Measurements from ENCODE around the gene ZFYVE27. TPM values are rescaled to one million over a fixed set of nuclear protein-coding genes. Genes with fewer than 3 reads are reported as not detected.

The ZFYVE27 gene
- total RNA-seq, 1 donor from 2014 or later = 32.9 TPM

DNA sequence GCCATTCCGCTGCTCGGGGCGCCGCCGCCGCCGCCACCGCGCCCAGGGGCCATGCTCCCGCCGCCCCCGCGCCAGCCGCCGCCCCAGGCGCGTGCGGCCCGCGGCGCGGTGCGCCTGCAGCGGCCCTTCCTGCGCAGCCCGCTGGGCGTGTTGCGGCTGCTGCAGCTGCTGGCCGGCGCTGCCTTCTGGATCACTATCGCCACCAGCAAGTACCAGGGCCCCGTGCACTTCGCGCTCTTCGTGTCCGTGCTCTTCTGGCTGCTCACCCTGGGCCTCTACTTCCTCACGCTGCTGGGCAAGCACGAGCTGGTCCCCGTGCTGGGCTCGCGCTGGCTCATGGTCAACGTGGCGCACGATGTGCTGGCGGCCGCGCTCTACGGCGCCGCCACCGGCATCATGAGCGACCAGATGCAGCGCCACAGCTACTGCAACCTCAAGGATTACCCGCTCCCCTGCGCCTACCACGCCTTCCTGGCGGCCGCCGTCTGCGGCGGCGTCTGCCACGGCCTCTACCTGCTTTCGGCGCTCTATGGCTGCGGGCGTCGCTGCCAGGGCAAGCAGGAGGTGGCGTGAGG is 23.0 kb upstream of the ZFYVE27 start:
- ATAC-seq (peak; percentile 39), DNase-seq (ENCODE audit: low spot score) (peak; percentile 82)
- intact Hi-C loops (cut with DNase I) = no loop called here

DNA sequence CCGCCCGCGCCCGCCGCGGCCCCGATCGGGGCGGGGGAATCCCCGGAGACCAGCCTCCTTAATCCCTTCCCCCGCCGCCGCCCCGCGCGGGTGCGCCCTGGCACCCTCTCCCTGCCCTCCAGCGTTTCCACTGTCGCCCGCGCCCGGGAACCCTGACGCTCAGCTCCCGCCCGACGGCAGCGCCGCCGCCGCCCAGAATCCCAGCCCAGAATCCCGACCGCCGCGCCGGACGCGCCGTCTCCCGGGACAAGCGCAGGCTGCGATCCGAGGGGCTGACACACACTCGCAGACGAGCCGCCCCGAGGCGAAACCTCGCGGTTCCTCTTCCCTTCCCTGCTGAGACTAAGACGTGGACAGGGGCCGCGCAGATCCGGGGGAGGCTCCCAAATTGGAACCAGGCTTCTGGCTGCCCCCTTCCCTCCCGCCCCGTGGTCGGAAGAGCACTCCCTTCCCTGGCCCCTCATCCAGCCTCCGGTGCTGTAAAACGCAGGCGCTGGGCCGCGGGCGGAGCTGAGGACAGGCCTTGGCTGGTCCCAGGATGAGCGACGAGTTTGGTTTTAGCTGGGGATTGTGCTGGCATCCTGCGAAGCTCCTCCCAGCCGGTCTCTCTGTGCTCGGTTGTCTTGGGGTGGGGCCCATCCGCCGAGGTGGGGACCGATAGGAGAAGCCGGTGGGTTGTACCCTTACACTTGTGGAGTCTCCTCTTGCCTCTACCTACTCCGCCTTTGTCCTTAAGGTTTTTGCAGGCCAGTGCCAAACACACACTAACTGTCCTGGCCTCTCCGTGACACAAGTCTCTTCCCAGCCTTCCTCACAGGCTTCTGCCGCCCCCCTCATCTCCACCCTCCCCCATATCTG is 22.3 kb upstream of the ZFYVE27 start:
- intact Hi-C loops (cut with DNase I) = no loop called here
- DNase-seq (ENCODE audit: low spot score) = peak; percentile 88
- ATAC-seq = peak; percentile 79

DNA sequence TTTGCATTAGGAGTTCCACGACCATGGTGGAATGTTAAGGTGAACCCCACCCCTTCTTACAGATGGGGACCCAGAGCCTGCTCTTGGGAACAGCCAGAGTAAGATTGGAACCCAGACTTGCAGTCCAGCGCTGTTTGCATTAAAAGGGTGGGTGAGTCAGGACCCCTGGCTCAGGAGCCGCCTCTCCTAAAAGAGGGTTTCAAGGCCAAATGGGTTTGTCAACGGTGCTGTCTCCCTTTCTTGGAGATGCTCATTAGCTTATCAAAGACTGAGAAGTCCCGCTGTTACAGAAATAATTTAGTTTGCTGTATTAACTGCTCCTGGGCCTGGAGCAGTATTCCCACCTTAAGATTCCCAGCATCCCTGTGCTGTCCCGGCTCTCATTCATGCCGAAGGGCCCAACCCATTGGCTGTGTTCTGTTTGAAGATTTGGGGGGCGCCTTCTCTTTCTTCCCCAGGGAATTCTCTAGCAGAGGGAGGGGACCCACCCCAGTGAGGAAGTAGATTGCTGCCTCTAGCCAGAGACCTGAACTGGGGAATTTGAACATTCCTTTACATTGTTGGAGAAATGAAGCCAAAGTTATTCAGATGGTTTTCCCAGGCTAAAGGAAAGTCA is 21.6 kb upstream of the ZFYVE27 start:
- no peak for ATAC-seq
- DNase-seq (ENCODE audit: low spot score) = no peak
- intact Hi-C loops (cut with DNase I) = no loop called here

DNA sequence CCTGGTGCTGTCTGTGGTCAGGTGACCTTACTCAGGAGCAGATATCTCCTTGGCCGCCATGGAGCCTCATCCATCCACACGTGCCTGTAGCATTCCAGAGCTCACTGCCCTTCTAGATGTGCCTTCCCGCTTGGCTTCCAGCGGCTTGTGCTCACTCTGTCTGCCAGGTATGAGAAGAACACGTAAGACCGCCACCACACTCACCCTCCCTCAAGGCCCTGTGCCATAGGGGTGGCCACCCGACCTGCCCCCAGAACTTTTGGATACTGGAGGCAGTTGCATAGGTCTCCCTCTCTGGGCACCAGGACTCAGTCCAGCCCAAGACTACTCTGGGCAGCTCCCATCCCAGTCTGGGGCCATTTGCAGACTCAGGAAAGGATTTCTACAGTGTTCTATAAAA is 19.3 kb upstream of the ZFYVE27 start:
- ATAC-seq (no peak), DNase-seq (ENCODE audit: low spot score) (peak; percentile 54)
- intact Hi-C loops (cut with DNase I) = no loop called here

DNA sequence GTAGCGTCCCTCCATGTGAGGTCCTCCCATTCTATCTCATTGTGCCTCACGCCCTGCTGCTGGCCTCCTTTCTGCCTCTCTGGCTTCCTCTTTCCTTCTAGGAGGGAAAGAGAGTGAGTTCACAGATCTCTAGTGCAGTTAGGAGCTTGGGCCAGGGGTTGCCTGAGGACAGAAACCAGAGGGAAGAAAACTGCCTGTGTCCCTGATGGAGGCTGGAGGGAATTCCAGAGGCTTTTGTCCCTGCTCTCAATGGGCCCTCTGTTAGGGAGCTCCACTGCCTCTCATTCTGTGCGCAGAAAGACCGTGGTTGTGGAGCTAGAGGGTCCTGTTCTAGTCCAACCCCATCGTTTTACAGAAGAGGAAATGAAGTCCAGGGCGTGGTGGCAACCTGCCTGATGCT is 18.8 kb upstream of the ZFYVE27 start:
- DNase-seq (ENCODE audit: low spot score) (no peak), ATAC-seq (peak; percentile 27)
- intact Hi-C loops (cut with DNase I) = no loop called here

DNA sequence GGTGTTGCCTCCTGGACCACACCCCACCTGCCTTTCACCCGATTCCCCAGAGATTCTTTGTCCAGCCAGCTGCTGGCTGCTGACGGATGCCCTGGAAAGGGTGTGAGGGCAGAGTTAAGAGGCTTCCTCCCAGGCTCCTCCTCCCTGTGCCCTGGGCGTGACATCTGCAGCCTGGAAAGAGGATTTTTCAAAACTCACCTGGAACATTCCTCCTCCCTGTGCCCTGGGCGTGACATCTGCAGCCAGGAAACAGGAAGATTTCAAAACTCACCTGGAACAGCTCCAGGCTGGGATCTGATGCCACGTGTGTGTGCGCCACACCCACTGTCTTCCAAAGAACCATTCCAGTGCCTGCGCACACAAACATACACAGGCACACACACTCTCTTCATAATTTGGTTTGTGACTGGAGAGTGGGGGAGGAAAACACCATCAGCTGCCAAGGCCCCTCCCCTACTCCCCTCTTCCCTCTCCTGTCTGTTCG is 18.2 kb upstream of the ZFYVE27 start:
- intact Hi-C loops (cut with DNase I) = no loop called here
- no peak for DNase-seq (ENCODE audit: low spot score)
- peak; percentile 70 for ATAC-seq

DNA sequence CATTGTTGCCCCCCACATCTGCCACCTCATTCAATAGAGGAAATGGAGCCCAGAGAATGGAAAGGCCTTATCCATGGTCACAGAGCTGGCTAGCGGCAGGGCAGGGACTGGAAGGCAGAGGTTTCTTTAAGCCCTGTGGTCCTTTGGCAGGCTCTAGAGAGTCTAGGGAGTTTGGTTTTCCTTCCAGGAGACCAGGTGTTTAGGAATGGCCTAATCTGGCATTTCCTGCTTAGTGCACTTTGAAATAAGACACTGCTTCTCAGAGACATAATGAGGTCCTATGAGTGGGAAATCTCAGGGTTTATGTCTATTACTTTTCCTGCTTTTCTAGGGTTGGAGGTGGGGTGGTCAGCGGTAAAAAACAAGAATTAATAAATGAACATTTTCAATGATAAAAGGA is 17.3 kb upstream of the ZFYVE27 start:
- intact Hi-C loops (cut with DNase I) = no loop called here
- DNase-seq (ENCODE audit: low spot score) = no peak
- ATAC-seq = no peak

DNA sequence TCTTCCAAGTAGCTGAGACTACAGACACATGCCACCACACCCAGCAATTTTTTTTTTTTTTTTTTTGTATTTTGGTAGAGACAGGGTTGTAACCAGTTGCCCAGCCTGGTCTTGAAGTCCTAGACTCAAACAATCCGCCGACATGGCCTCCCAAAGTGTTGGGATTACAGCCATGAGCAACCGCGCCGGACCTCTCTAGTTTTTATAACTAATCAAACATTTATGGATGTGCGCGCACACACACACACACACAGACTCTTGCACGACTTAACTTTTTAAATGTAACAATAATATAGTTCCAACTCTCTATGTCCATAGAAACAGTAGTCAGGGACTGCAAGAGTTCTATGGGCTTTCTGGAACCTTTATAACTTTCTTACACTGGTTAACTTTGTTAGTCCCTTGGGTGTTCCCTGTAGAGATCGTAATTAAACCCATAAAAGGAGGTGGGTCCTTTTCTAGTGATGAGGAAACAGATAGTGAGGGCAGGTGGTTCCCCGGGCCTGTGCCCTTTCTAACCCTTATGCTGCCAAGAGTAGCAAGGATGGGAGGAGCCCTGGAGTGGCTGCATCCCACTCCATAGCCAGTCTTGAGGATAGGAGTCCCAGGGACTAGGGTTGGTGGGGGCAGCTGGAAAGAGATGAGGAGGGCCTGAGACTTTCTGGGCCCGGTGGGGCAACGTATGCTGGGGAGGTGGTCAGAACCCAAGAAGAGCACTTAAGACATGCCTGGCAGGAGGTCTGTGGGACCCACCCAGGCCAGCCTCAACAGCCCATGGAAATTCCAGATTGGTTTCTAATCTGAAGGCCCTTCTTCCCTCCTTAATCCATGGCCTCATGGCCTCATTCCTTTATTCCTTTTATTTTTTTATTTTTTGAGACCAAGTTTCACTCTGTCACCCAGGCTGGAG is 14.8 kb upstream of the ZFYVE27 start:
- DNase-seq (ENCODE audit: low spot score) (no peak), ATAC-seq (no peak)
- intact Hi-C loops (cut with DNase I) = no loop called here

DNA sequence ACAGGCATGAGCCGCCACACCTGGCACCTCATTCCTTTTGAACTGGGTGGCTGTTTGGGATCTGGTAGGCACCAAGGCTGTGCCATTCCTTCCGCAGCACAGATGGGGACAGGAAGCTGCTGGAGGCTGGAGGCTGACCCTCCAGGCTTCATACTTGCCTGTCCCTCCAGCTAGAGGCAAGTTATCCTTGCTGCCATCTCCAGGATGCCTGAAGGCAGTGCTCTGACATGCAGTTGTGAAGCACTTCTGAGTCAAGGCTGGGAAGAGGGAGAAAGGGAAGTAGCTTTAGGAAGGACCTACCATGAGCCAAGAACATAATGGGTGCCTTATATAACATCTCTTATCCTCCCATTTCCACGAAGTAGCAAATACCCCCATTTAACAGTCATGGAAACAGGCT is 13.9 kb upstream of the ZFYVE27 start:
- intact Hi-C loops (cut with DNase I) = no loop called here
- peak; percentile 34 for DNase-seq (ENCODE audit: low spot score)
- ATAC-seq = no peak

DNA sequence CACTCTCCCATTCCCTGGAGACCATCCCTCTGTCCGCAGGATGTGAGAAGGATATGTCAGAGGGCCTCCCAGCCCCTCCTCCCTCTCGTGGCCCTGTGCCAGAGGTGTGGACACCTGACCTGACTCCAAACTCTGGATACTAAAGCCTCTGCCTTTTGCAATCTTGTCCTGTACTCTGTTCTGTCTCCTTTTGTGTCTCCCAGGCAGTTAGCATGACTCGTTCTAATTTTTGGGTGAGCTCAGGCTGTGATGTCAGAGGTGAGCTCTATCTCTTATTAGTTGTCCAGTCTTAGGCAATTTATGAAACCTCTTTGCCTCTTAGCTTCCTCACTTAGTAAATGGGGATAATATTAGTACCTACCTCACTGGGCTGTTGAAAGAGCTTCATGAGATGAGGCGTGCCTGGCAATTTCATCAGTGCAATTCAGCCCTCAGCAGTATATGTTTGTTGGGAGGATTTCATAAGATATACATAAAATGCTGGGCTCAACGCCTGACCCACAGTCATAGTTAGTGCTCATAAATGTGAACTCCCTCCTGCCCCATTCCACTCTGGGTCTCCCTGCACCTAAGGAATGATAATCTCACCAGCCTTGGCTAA is 12.5 kb upstream of the ZFYVE27 start:
- DNase-seq (ENCODE audit: low spot score) (peak; percentile 53), ATAC-seq (no peak)
- intact Hi-C loops (cut with DNase I) = no loop called here

DNA sequence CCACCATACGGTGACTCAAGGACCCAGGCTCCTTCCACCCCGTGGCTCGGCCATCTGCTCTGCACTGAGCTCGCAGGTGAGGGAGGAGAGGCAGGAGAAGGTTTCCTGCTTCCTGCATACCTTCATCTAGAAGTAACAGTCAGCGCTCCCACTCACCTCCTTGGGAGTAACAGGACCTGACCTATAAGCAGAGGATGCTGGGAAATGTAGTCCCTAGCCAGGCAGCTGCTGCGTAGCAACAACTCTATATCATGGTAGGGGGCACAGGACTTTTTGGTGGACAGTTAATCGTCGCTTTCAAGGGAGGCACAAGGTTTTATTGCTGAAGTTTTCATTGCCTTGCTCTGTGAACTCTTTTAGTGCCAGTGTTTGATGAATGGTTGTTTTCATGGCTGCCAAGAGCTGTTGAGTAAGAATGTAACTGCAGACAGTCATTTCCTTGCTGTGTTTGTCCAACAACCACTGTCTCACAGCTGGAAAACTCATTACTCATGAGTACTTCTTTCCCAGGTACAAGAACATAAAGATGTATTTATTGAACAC is 10.2 kb upstream of the ZFYVE27 start:
- ATAC-seq (peak; percentile 51), DNase-seq (ENCODE audit: low spot score) (no peak)
- intact Hi-C loops (cut with DNase I) = no loop called here

DNA sequence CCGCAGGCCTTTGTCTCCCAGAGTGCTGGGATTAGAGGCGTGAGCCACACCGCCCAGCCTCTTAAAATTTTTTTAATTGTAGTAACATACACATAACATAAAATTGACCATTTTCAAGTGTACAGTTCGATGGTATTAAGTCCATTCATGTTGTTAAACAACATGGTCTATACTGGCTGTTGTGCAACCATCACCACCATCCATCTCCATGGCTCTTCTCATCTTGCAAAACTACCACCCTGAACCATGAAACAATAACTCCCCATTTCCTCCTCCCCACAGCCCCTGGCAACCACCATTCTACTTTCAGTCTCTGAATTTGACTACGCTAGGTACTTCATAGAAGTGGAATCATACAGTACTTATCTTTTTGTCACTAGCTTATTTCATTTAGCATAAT is 7.9 kb upstream of the ZFYVE27 start:
- intact Hi-C loops (cut with DNase I) = no loop called here
- no peak for DNase-seq (ENCODE audit: low spot score)
- ATAC-seq = no peak

DNA sequence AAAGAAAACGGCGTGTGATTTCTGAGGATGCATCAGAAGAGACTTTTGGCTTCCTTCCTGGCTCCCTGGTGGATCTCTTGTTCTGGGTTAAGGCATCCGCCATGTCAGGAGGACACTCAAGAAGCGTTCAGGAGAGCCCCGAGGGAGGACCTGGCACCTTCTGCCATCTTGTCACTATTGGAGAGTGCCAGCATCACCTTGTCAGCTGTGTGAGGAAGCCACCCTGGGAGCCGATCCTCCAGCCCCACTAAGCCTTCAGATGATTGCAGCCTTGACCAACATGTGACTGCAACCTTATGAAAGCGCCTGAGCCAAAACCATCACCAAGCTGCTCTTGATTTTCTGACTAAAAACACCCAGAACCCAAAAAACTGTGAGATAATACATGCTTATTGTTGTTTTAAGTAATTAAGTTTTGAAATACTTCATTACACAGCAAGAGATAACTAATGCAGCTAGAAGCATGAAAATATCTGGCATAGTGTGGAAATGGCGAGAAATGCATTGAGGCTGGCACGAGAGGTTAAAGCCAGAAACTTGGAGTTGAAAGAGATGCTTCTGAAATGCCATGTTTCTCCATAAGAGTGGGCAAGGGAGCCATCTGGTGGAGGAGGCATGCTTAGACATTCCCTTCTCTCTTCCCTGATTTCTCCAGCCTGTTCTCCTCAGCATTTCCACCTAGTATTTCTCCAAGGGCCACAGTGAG is 5.4 kb upstream of the ZFYVE27 start:
- ATAC-seq = peak; percentile 80
- intact Hi-C loops (cut with DNase I) = no loop called here
- peak; percentile 83 for DNase-seq (ENCODE audit: low spot score)

DNA sequence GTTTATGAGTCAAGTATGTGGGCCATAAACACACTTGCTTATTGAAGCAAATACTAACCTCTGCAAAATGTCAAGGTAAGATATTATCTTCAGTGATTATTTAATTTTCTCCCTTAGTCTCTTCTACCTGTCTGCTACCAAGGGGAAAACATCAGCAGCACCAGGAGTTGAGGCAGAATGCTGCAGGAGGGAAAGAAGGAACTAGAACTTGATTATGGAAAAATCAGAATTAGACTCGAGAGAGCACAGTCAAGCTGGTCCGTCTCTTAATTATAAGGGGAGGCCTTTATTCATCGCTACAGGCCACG is 4.9 kb upstream of the ZFYVE27 start:
- ATAC-seq (no peak), DNase-seq (ENCODE audit: low spot score) (no peak)
- intact Hi-C loops (cut with DNase I) = no loop called here

DNA sequence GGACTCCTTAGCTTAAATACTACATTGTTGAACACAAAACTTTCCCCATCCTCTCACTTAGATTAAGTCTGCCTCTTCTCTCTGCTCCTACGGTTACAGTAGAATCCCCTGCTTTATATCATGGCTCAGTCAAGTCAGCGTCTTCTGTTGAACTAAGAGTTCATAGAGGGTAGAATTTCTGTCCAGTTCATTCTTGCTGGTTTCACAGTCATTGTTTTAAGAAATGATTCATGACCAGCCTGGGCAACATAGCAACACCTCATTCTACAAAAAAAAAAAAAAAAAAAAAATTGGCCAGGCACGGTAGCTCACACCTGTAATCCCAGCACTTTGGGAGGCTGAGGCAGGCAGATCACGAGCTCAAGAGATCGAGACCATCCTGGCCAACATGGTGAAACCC is 3.7 kb upstream of the ZFYVE27 start:
- DNase-seq (ENCODE audit: low spot score) (no peak), ATAC-seq (no peak)
- intact Hi-C loops (cut with DNase I) = no loop called here

DNA sequence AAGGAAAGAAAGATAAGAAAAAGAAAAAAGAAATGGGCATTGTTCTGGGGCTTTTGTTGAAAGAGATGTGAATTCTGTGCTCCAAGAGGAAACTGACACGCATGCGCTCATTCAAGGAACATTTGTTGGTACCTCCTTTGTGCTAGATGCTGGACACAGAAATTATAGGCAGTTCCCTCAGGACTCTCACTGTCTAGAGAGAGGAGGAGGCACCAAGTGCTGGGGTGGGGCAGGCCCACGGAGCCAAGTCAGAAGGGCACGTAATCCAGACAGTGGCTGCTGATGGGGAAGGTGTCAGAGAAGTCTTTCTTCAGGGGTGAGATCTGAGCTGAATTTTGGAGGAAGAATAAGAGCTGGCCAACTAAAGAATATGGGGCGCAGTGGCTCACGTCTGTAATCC is 2.9 kb upstream of the ZFYVE27 start:
- intact Hi-C loops (cut with DNase I) = no loop called here
- no peak for DNase-seq (ENCODE audit: low spot score)

DNA sequence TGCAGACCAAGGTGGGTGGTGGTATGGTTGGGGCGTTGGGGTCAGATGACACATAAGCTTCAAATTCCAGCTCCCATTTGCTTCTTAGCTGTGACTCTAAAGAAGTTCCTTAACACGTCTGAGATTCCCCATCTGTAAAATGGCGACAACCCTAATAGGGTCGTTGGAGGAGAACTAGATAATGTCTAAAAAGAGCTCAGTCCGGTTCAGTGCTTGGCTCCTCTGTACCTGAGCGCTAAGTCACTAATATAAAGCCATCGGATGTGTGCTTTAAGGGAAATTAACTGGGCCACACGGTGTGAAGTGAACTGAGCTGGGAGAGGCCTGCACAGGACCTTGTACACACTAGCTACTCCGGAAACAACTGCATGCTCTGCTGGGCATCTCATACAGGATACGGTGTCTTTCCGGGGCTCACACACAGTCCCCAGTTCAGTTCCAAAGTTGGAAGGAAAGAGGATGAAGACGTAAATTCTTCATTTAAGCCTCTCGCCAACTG is 476 bp upstream of the ZFYVE27 start:
- DNase-seq (ENCODE audit: low spot score) = no peak
- ATAC-seq = peak; percentile 34
- intact Hi-C loops (cut with DNase I) = no loop called here

More for the DNA sequence above, 2.9 kb upstream of the ZFYVE27 start:
- no peak for ATAC-seq

DNA sequence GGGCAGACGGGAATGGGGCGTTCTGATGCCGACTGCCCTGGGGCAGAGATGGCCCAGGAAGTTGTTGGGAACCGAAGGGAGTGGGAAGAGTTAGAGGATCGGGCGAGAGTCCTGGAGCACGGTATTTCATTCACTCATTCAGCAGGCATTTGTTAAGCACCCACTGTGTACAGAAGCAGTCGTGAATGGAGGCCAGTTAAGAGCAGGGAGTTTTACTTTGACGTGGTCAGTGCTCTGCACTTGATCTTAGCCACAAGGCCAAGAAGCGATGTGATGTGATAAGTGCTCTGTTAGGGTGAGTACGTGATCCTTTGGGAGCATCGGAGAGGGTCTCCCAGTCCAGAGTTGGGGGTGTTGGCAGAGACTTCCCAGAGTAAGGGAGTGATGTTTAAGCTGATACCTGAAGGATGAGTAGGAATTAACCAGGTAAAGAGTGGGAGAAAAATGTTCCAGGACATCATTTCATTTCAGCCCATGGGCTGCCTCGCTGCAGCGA is 890 bp downstream of the ZFYVE27 start:
- intact Hi-C loops (cut with DNase I) = no loop called here
- DNase-seq (ENCODE audit: low spot score) = peak; percentile 37
- peak; percentile 1 for ATAC-seq
